Measurements from ENCODE around the gene CELSR2.

CELSR2 gene

DNA sequence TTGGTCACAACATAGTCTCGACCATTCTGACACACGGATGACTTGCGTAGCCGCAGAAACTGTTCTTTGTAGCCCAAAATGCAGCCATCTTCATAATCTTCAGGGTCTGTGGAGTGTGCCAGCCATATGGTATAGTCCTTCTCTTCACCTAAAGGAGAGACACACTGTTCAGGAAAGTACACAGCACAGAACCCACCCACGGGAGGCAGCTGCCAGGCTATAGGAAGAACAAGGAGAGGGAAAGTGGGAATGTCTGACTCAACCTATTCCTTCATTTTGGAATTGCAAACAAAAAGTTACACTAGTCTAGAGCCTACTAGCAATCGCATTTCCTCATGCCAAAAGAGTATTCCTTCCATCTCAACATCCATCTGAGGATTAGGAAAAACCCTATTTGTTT lies 73.6 kb downstream of the CELSR2 start:
- H3K9me3 ChIP-seq: no peaks in the 10 kb centered on the region
- H3K4me1 ChIP-seq (ENCODE audit: control insufficient read depth in 1 of 2, insufficient read depth in 1 of 2, low read depth in 1 of 2, low read length in 1 of 2): no peaks in the 10 kb centered on the region
- H3K36me3 ChIP-seq: peaks cover 98% of the 10 kb centered on the region
- H3K27ac ChIP-seq: no peak overlapping the region
- TF ChIP-seq, protein P1, sequence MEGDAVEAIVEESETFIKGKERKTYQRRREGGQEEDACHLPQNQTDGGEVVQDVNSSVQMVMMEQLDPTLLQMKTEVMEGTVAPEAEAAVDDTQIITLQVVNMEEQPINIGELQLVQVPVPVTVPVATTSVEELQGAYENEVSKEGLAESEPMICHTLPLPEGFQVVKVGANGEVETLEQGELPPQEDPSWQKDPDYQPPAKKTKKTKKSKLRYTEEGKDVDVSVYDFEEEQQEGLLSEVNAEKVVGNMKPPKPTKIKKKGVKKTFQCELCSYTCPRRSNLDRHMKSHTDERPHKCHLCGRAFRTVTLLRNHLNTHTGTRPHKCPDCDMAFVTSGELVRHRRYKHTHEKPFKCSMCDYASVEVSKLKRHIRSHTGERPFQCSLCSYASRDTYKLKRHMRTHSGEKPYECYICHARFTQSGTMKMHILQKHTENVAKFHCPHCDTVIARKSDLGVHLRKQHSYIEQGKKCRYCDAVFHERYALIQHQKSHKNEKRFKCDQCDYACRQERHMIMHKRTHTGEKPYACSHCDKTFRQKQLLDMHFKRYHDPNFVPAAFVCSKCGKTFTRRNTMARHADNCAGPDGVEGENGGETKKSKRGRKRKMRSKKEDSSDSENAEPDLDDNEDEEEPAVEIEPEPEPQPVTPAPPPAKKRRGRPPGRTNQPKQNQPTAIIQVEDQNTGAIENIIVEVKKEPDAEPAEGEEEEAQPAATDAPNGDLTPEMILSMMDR (IDR thresholded peaks at IDR 0.05): no peak
- no peak overlapping the region for H3K4me3 ChIP-seq (ENCODE audit: low read depth in 1 of 2, low read length in 1 of 2)
- H3K27me3 ChIP-seq: no peaks in the 10 kb centered on the region
